Measurements from ENCODE around the gene UBE3D. TPM values are rescaled to one million over a fixed set of nuclear protein-coding genes. Genes with fewer than 3 reads are reported as not detected.
A peak's percentile ranks its signal among the peaks of the same experiment; 100 is the strongest.

Gene UBE3D
- total RNA-seq, 1 donor from 2014 or later, result 11.3 TPM

GRCh38 chr6:83067448-83068439 is 2.1 kb upstream of the UBE3D start, which contains the start of gene DOP1A:
Gene DOP1A (plus strand): TSS chr6:83067671. CDS start chr6:83096978, 29,307 bp downstream.
- Histone ChIP-seq H3K4me3 (ENCODE audit: low read depth, low read length) (peak within 1 kb of the TSS; percentile 83), H3K27me3 (ENCODE audit: control insufficient read depth, insufficient read depth, low read length) (no peaks in the 10 kb centered on the region), H3K36me3 (ENCODE audit: control insufficient read depth, insufficient read depth, low read length) (no peaks in the 10 kb centered on the region)
- TF ChIP-seq CTCF (IDR thresholded peaks at IDR 0.05; ENCODE audit: insufficient read depth, low read length, severe bottlenecking), result peak; percentile 92
- FAIRE-seq (no peak), DNase-seq (ENCODE audit: low read depth) (peak; percentile 86)

- Histone ChIP-seq H3K27me3 (ENCODE audit: control insufficient read depth, insufficient read depth, low read length) (no peaks in the 10 kb centered on the region), H3K4me3 (ENCODE audit: low read depth, low read length) (no peak overlapping the region), H3K36me3 (ENCODE audit: control insufficient read depth, insufficient read depth, low read length) (no peaks in the 10 kb centered on the region)
- DNase-seq (ENCODE audit: low read depth) (no peak), FAIRE-seq (no peak)
- TF ChIP-seq CTCF (IDR thresholded peaks at IDR 0.05; ENCODE audit: insufficient read depth, low read length, severe bottlenecking), result no peak
Measured at GRCh38 chr6:83062225-83062624, 3.4 kb downstream of the UBE3D start.

GRCh38 chr6:83061190-83061589 is 4.5 kb downstream of the UBE3D start:
- no peaks in the 10 kb centered on the region for H3K36me3 ChIP-seq (ENCODE audit: control insufficient read depth, insufficient read depth, low read length)
- no peak overlapping the region for H3K4me3 ChIP-seq (ENCODE audit: low read depth, low read length)
- no peaks in the 10 kb centered on the region for H3K27me3 ChIP-seq (ENCODE audit: control insufficient read depth, insufficient read depth, low read length)
- no peak for DNase-seq (ENCODE audit: low read depth)
- no peak for FAIRE-seq
- no peak for TF ChIP-seq CTCF (IDR thresholded peaks at IDR 0.05; ENCODE audit: insufficient read depth, low read length, severe bottlenecking)

GRCh38 chr6:83057705-83058321 is 7.8 kb downstream of the UBE3D start:
- FAIRE-seq (no peak), DNase-seq (ENCODE audit: low read depth) (peak; percentile 54)
- peak; percentile 79 for TF ChIP-seq CTCF (IDR thresholded peaks at IDR 0.05; ENCODE audit: insufficient read depth, low read length, severe bottlenecking)
- Histone ChIP-seq H3K4me3 (ENCODE audit: low read depth, low read length) (no peak overlapping the region), H3K36me3 (ENCODE audit: control insufficient read depth, insufficient read depth, low read length) (peaks cover 3% of the 10 kb centered on the region), H3K27me3 (ENCODE audit: control insufficient read depth, insufficient read depth, low read length) (no peaks in the 10 kb centered on the region)

- no peak for FAIRE-seq
- no peak for DNase-seq (ENCODE audit: low read depth)
- no peaks in the 10 kb centered on the region for H3K27me3 ChIP-seq (ENCODE audit: control insufficient read depth, insufficient read depth, low read length)
- peak; percentile 64 for TF ChIP-seq CTCF (IDR thresholded peaks at IDR 0.05; ENCODE audit: insufficient read depth, low read length, severe bottlenecking)
- peaks cover 4% of the 10 kb centered on the region for H3K36me3 ChIP-seq (ENCODE audit: control insufficient read depth, insufficient read depth, low read length)
- no peak overlapping the region for H3K4me3 ChIP-seq (ENCODE audit: low read depth, low read length)
Measured at GRCh38 chr6:83055366-83055964, 10.2 kb downstream of the UBE3D start.

Data from bronchial epithelial cell (primary cell).